Transverse colon (tissue), 4 donors: ENCODE data around the gene NUP214. TPM values are rescaled to one million over a fixed set of nuclear protein-coding genes. Genes with fewer than 3 reads are reported as not detected.

Experiments used
- DNase-seq: peaks from one replicate; pipeline ENCODE4 v3.0.0-alpha.2; 2019
- H3K27ac ChIP-seq, 4 donors: fragments of 200-600 bp; sonication (generic); 2 replicates each; pipeline ENCODE4 v1.5.1; 2016 to 2018; ENCODE audit warnings: inconsistent platforms in 4 of 4
- H3K27me3 ChIP-seq: fragments of 200-600 bp; sonication (generic); 2 replicates; pipeline ENCODE4 v1.5.1; 2017; ENCODE audit warnings: inconsistent platforms
- H3K36me3 ChIP-seq, 4 donors: fragments of 200-600 bp; sonication (generic); 2 replicates each; pipeline ENCODE4 v1.5.1; 2017 to 2019; ENCODE audit warnings: inconsistent platforms in 4 of 4
- H3K4me1 ChIP-seq, 4 donors: fragments of 200-600 bp; sonication (generic); 2 replicates each; pipeline ENCODE4 v1.5.1; 2017 to 2020; ENCODE audit warnings: inconsistent platforms in 4 of 4
- H3K4me3 ChIP-seq, 4 donors: fragments of 200-600 bp; sonication (generic); 1 replicate in 1 of 4; 2 replicates in 3 of 4; pipeline versions ENCODE4 v1.5.1 to v1.6.1; 2017 to 2019; ENCODE audit warnings: inconsistent platforms in 4 of 4
- H3K9me3 ChIP-seq, 2 donors: fragments of 200-600 bp; sonication (generic); 2 replicates each; pipeline ENCODE4 v1.5.1; 2017 to 2019; ENCODE audit warnings: inconsistent platforms in 2 of 2
- CTCF ChIP-seq, 5 experiments: fragments of 200-600 bp in 3 of 5; fragments of 450-650 bp in 2 of 5; sonication (generic) in 3 of 5; IDR thresholded peaks; 1 replicate in 2 of 5; 2 replicates in 3 of 5; pipeline ENCODE4 v1.5.1; 2016 to 2017; ENCODE audit warnings: antibody characterized with exemption in 5 of 5, inconsistent platforms in 3 of 5, mild to moderate bottlenecking in 2 of 5, moderate library complexity in 1 of 5
- EP300 ChIP-seq: sonication (generic); formaldehyde crosslinking; IDR thresholded peaks from one replicate; pipeline ENCODE4 v1.6.1; 2017; ENCODE audit warnings: antibody characterized with exemption, low read depth
- POLR2A ChIP-seq: fragments of 450-650 bp; IDR thresholded peaks from one replicate; pipeline ENCODE4 v1.6.1; 2016; ENCODE audit warnings: antibody characterized with exemption, mild to moderate bottlenecking, moderate library complexity
- POLR2AphosphoS5 ChIP-seq, 3 donors: sonication (generic); formaldehyde crosslinking; IDR thresholded peaks; one replicate each; pipeline ENCODE4 v1.6.1; 2016; ENCODE audit warnings: antibody characterized with exemption in 3 of 3
- WGBS, 2 donors: methylation state at CpG; one replicate each; pipeline ENCODE4 v1.1.5; 2018; ENCODE audit warnings: low coverage in 1 of 2; 5-methylcytosine and 5-hydroxymethylcytosine counted together
- in situ Hi-C, 4 donors: fragments of 200-750 bp; cut with MboI; loops; one replicate each; pipeline versions ENCODE4 v1.15.0 to v1.15.1; 2017; ENCODE audit warnings: low sequenced_read_pairs in 3 of 4, low pct_ligation_motif_present in 1 of 4, low pct_unique_long_range_greater_than_20kb in 1 of 4
- intact Hi-C: fragments of 100-400 bp; cut with DNase I; formaldehyde crosslinking; loops from one replicate; pipeline ENCODE4 v1.15.1; 2023; ENCODE audit warnings: low total_unique reads
- total RNA-seq, 4 donors: library from RNA; depleted of rRNA; stranded (reverse); fragments of >200 nt; gene quantifications; one replicate each; pipeline ENCODE4 v1.1.0, GENCODE V29; 2016

NUP214 gene
- total RNA-seq, 4 donors from 2014 or later, result 48.3 to 152 (median 85.9) TPM

- DNase-seq, result no peak
- no peak overlapping the region for H3K27ac ChIP-seq
- H3K27me3 ChIP-seq, result no peaks in the 10 kb centered on the region
- in situ Hi-C loops (no loop called here), intact Hi-C loops (no loop called here)
- H3K9me3 ChIP-seq, result no peaks in the 10 kb centered on the region
- TF ChIP-seq CTCF (IDR thresholded peaks at IDR 0.05) (no peak), POLR2AphosphoS5 (IDR thresholded peaks at IDR 0.05) (no peak), POLR2A (no peak), EP300 (no peak)
- WGBS, 2 donors, result 94 to 100% methylated on average over 3 to 8 of the region's 8 CpGs
- no peak overlapping the region for H3K4me3 ChIP-seq
- H3K36me3 ChIP-seq, result no peaks in the 10 kb centered on the region
- H3K4me1 ChIP-seq, result no peaks in the 10 kb centered on the region
Observed at GRCh38 chr9:131105952-131106351, 19.4 kb upstream of the NUP214 start.

- no peak for DNase-seq
- H3K4me1 ChIP-seq, result no peaks in the 10 kb centered on the region
- H3K4me3 ChIP-seq, result no peak overlapping the region
- H3K36me3 ChIP-seq, result no peaks in the 10 kb centered on the region
- H3K9me3 ChIP-seq, result no peaks in the 10 kb centered on the region
- H3K27ac ChIP-seq, result no peak overlapping the region
- 80 to 100% methylated on average over 1 to 8 of the region's 8 CpGs for WGBS, 2 donors
- intact Hi-C loops, result no loop called here
- in situ Hi-C loops, result no loop called here
- TF ChIP-seq EP300 (no peak), POLR2A (no peak)
- no peaks in the 10 kb centered on the region for H3K27me3 ChIP-seq
Observed at GRCh38 chr9:131107760-131108159, 17.6 kb upstream of the NUP214 start.

DNA sequence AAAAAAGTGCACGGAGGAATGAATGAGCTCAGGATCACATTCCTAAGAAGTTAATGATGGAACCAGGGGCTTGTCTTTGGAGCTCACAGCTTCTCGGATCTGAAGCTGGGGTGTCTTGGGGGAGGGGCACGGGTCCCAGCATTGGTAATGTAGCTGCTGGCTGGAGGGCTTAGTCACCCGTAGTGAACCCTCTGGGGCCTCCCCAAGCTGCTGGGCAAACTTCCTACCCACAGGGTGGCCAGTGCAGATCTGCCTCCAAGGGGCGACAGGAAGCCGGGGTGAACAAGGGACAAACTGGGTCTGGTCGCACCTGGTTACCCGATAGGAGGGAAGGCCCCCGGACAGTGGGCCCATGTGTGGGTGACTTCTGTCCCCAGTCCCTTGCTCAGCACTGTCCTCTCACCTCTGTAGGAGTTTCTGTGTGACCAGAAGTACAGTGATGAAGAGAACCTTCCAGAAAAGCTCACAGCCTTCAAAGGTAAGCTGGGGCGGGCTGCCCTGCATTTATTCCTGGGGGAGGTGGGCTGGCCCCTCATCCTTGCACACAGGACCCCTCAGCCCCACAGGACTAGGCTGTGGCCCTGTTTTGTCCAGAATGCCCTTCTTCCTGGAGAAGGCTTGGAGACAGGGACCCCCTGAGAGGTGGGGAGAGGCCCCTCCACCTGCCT lies 14.1 kb upstream of the NUP214 start:
- no peak for DNase-seq
- Histone ChIP-seq H3K9me3 (no peaks in the 10 kb centered on the region), H3K4me1 (no peaks in the 10 kb centered on the region), H3K27ac (no peak overlapping the region), H3K27me3 (no peaks in the 10 kb centered on the region), H3K36me3 (no peaks in the 10 kb centered on the region), H3K4me3 (no peak overlapping the region)
- no peak for TF ChIP-seq POLR2A
- TF ChIP-seq POLR2AphosphoS5 (IDR thresholded peaks at IDR 0.05), result no peak
- intact Hi-C loops, result no loop called here
- WGBS, 2 donors, result 57 to 67% methylated on average over 1 to 10 of the region's 10 CpGs
- in situ Hi-C loops, result no loop called here

GRCh38 chr9:131111854-131112311 lies 13.5 kb upstream of the NUP214 start:
- in situ Hi-C loops, result no loop called here
- no peaks in the 10 kb centered on the region for H3K9me3 ChIP-seq
- H3K36me3 ChIP-seq, result no peaks in the 10 kb centered on the region
- no peaks in the 10 kb centered on the region for H3K4me1 ChIP-seq
- no peaks in the 10 kb centered on the region for H3K27me3 ChIP-seq
- no peak overlapping the region for H3K4me3 ChIP-seq
- intact Hi-C loops, result no loop called here
- DNase-seq, result no peak
- TF ChIP-seq POLR2AphosphoS5 (IDR thresholded peaks at IDR 0.05) (no peak), EP300 (no peak), POLR2A (no peak), CTCF (IDR thresholded peaks at IDR 0.05) (no peak)
- WGBS, 2 donors, result 89% methylated on average over 24 of the region's 25 CpGs; no CpG with 5 or more reads in 1 of the 2 donors
- no peak overlapping the region for H3K27ac ChIP-seq

- in situ Hi-C loops (no loop called here), intact Hi-C loops (no loop called here)
- H3K4me3 ChIP-seq, result no peak overlapping the region
- WGBS, 2 donors, result 87 to 90% methylated on average over 4 to 23 of the region's 23 CpGs
- no peaks in the 10 kb centered on the region for H3K27me3 ChIP-seq
- TF ChIP-seq EP300 (no peak), POLR2AphosphoS5 (IDR thresholded peaks at IDR 0.05) (no peak), POLR2A (no peak), CTCF (IDR thresholded peaks at IDR 0.05) (no peak)
- no peak for DNase-seq
- H3K27ac ChIP-seq, result no peak overlapping the region
- H3K9me3 ChIP-seq, result no peaks in the 10 kb centered on the region
- H3K4me1 ChIP-seq, result no peaks in the 10 kb centered on the region
- H3K36me3 ChIP-seq, result no peaks in the 10 kb centered on the region
Observed at GRCh38 chr9:131112374-131113154, 12.8 kb upstream of the NUP214 start.
